AG04450 (cell line): ENCODE data around the gene NRROS. TPM values are rescaled to one million over a fixed set of nuclear protein-coding genes. Genes with fewer than 3 reads are reported as not detected.
A peak's percentile ranks its signal among the peaks of the same experiment; 100 is the strongest.

Experiments used
- CTCF ChIA-PET: fragments of 300-600, 350-600 bp; formaldehyde crosslinking; extraction: SDS; loops from one replicate; lab custom pipeline; 2022; ENCODE audit warnings: antibody characterized with exemption, inconsistent platforms; lab: Charles Lee
- POLR2A ChIA-PET: fragments of 350-600 bp; formaldehyde crosslinking; extraction: SDS; loops from one replicate; lab custom pipeline; 2021; ENCODE audit warnings: antibody characterized with exemption, inconsistent platforms; lab: Yijun Ruan, JAX
- DNase-seq: peaks from one replicate; pipeline ENCODE4 v3.0.0-alpha.2; 2011; ENCODE audit warnings: low read depth, low spot score
- H3K27ac ChIP-seq: one replicate; pipeline ENCODE4 v1.5.1; 2012; ENCODE audit warnings: low read depth, low read length, control low read depth
- H3K27me3 ChIP-seq: one replicate; pipeline ENCODE4 v1.6.0; 2012; ENCODE audit warnings: low read length; ENCODE audit not compliant: control insufficient read depth, insufficient read depth
- H3K4me3 ChIP-seq: 2 replicates; pipeline ENCODE4 v1.5.1; 2011; ENCODE audit warnings: mild to moderate bottlenecking, low read depth, low read length, control low read depth
- H3K9me3 ChIP-seq: 2 replicates; pipeline ENCODE4 v1.5.1; 2012; ENCODE audit warnings: low read length; ENCODE audit not compliant: control insufficient read depth, insufficient read depth
- CTCF ChIP-seq: IDR thresholded peaks from 2 replicates; pipeline ENCODE4 v1.5.1; 2011; ENCODE audit warnings: low read depth, low read length, control low read depth, inconsistent platforms
- polyA plus RNA-seq: library from polyadenylated mRNA; depleted of rRNA; stranded (reverse); fragments of >200 nt; gene quantifications from 2 replicates; pipeline ENCODE4 v1.2.3, GENCODE V29; 2011

NRROS gene
- polyA plus RNA-seq, 1 experiment, result 0.11 TPM

DNA sequence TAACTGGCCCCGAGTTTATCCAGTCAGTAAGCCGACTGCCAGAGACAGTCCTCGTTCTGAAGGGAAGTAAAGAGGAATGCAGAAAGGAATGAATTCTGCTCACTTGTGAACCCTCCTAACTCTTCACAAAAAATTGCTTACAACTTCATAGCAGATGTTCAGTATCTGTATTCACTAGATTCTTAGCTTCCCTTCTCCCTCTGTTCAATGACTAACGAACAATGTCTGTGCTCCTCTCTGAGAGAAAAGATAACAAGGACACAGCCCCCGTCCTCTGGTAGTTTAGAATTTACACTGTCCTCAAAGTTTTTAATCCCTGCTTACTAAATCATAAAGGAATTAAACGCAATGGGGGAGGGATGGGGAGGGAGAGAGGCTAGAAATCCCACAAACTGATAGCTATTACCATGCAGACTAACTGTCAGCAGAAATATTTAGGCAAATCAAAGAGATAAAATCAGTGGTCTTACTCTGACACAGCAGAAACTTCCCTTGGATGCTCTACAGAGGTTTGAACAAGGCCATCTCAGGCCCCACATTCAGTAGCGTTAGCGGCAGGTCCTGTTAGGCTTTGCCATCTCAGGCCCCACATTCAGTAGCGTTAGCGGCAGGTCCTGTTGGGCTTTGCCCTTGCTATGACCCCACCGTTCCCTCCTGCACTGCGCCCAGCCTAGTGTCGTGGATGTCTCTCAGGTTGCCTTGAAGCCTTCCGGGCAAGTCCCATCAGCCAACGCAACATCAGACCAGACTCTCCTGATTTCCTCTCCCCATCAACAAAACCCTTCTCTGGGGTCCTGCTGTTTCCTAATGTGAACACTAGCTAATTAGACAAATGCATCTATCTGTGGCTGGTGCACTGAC lies 23.4 kb downstream of the NRROS start:
- Histone ChIP-seq H3K4me3 (no peak overlapping the region), H3K27ac (no peak overlapping the region), H3K27me3 (peaks cover 5% of the 10 kb centered on the region), H3K9me3 (peaks cover 6% of the 10 kb centered on the region; the same call in 1 of the 2 replicates)
- POLR2A ChIA-PET, result interaction anchor here (0.7 to 1.7 kb wide), 2 partner anchors 12 to 170 kb away, joined by 3 to 5 read pairs; no protein-coding TSS in a partner anchor
- CTCF ChIA-PET, result interaction anchor here (0.8 to 1.4 kb wide), 2 partner anchors 22 to 53 kb away, joined by 3 read pairs; no protein-coding TSS in a partner anchor
- no peak for DNase-seq
- TF ChIP-seq CTCF, result no peak

DNA sequence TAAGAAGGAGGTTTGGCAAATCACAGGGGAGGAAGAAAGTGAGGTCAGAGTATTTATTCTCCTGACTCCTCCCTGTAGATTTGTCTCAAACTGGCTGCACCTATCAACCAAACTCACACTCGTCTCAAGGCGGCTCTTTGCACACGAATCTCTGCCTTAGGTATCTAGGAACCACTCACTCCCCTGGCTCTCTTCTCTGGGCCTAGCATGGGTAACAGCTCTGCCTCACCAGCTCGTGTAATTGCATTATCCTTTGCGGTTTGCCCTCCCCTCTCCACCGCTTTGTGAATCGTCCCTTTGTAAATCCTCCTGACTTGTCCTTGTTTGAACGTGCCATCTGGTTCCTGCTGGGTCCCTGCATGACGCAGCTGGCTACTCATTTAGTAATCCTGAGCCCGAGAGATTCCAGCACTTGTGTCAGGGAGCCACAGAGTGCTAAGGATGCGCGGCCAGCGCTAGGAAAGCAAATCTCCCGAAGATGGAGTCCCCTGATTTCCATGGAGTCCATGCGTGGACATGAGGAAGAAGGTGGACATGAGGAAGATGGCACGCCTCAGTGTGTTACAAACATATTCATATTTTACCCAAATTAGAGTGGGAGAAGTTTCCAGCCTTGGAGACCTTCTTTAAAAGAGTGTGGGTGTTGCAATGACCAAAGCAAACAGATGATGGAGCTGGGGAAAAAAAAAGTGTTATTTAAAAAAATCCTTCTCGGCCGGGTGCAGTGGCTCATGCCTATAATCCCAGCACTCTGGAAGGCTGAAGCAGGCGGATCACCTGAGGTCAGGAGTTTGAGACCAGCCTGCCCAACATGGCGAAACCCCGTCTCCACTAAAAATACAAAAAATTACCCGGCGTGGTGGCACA lies 26.7 kb downstream of the NRROS start:
- ChIA-PET POLR2A (no interaction called here), CTCF (interaction anchor here (0.6 kb wide), 1 partner anchor 28 kb away, joined by 4 read pairs; no protein-coding TSS in a partner anchor)
- H3K27ac ChIP-seq, result peak overlapping the region; percentile 57
- peaks cover 6% of the 10 kb centered on the region for H3K27me3 ChIP-seq
- DNase-seq, result no peak
- TF ChIP-seq CTCF, result no peak
- no peaks in the 10 kb centered on the region; the same call in 1 of the 2 replicates for H3K9me3 ChIP-seq
- no peak overlapping the region for H3K4me3 ChIP-seq

DNA sequence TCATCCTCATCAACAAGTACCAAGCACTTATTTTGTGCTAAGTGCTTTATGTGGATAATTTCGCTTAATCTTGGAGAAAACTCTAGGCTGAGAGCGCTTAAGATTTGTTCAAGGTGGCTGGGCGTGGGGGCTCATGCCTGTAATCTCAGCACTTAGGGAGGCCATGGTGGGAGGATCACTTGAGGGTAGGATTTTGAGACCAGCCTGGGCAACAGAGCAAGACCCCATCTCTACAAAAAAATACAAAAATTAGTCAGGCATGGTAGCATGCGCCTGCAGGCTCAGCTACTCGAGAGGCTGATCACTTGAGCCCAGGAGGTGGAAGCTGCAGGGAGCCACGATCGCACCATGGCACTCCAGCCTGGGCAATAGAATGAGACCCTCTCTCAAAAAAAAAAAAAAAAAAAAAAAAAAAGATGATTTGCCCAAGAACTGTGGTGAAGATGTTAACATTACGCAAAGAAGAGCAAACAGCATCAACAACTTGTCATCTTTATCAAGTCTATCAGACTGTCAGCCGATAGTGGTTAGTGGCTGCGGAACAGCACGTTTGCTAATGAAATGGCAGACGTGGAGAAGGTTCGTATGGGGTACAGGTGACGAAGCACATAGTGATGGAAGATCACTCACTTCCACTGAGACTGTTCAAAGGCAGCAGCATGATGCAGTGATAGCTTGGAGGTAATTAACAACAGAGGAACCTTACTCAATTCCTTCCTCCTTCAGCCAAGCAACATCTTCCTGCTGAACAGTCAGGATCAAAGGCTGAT lies 27.7 kb downstream of the NRROS start:
- no peaks in the 10 kb centered on the region for H3K9me3 ChIP-seq
- peaks cover 4% of the 10 kb centered on the region for H3K27me3 ChIP-seq
- CTCF ChIA-PET, result interaction anchor here (0.6 kb wide), 2 partner anchors 29 to 30 kb away, joined by 4 to 5 read pairs; no protein-coding TSS in a partner anchor
- no peak for DNase-seq
- no peak overlapping the region for H3K4me3 ChIP-seq
- TF ChIP-seq CTCF, result no peak
- no peak overlapping the region for H3K27ac ChIP-seq
- POLR2A ChIA-PET, result no interaction called here

DNA sequence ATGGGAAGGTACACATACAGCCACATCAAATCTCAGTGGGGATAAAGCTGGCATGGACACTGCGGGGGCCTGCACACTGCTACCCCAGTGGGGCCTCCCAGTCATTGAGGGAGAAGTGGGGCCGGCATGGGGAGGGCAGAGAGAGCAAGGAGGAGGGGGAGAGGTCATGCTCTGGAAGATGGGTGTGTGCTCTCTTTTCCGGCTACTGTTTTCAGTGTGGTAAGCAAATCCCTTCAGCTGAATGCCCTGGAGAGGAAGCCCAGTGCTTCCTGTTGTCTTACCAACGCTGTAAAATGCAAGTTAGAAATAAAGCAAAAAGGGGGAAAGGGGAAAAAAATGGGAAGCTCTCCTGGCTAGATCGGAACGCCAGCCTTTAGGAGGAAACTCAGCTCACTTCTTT lies 30.8 kb downstream of the NRROS start:
- CTCF ChIA-PET, result interaction anchor here (0.5 kb wide), 1 partner anchor 249 kb away, joined by 3 read pairs; no protein-coding TSS in a partner anchor
- no peak for TF ChIP-seq CTCF
- POLR2A ChIA-PET, result no interaction called here
- DNase-seq, result no peak
- Histone ChIP-seq H3K4me3 (no peak overlapping the region), H3K9me3 (no peaks in the 10 kb centered on the region; the same call in 1 of the 2 replicates), H3K27ac (no peak overlapping the region), H3K27me3 (peaks cover 4% of the 10 kb centered on the region)
